GM12878 (cell line): Measurements from ENCODE around the gene ARPC1A. TPM values are rescaled to one million over a fixed set of nuclear protein-coding genes. Genes with fewer than 3 reads are reported as not detected.

Source experiments
- ATAC-seq: fragments of 200-7000 bp; cut with Tn5 transposase; 3 replicates; pipeline ENCODE4 v1.9.1; 2020; ENCODE audit warnings: mild to moderate bottlenecking, moderate library complexity
- BruUV-seq: library from RNA; stranded (reverse); fragments of 400-500 nt; replicated peaks from 2 replicates; lab custom pipeline; 2021; lab: Mats Ljungman, UMichigan
- CTCF ChIA-PET: fragments of 300-600 bp; sonication (Branson Sonifier 250); formaldehyde crosslinking; extraction: SDS; loops from one replicate; lab custom pipeline; 2021; ENCODE audit warnings: inconsistent platforms; lab: Yijun Ruan, JAX
- POLR2A ChIA-PET: fragments of 350-600 bp; formaldehyde crosslinking; extraction: SDS; loops from one replicate; lab custom pipeline; 2021; ENCODE audit warnings: inconsistent platforms; lab: Charles Lee
- RAD21 ChIA-PET: fragments of 300-600 bp; sonication (Branson Sonifier 250); formaldehyde crosslinking; loops from one replicate; lab custom pipeline; 2023; ENCODE audit warnings: antibody characterized with exemption; ENCODE audit not compliant: unreplicated experiment; lab: Charles Lee
- SMC1A ChIA-PET: fragments of 300-600 bp; sonication (Branson Sonifier 250); formaldehyde crosslinking; loops from one replicate; lab custom pipeline; 2023; ENCODE audit not compliant: unreplicated experiment, uncharacterized antibody; lab: Charles Lee
- DNase-seq: peaks from one replicate; pipeline ENCODE4 v3.0.0-alpha.2; 2011; ENCODE audit warnings: low read depth, low spot score
- FAIRE-seq: peaks from 3 replicates; lab custom pipeline; 2011; peaks lifted over from hg19 to GRCh38; lab: Jason Lieb, UNC
- H2AFZ ChIP-seq: 2 replicates; pipeline ENCODE4 v1.6.0; 2011; ENCODE audit warnings: low read depth, low read length, control low read depth; ENCODE audit not compliant: control insufficient read depth
- H3K27ac ChIP-seq: 2 replicates; pipeline ENCODE4 v1.5.1; 2011; ENCODE audit warnings: control low read depth; ENCODE audit not compliant: control insufficient read depth, insufficient read depth
- H3K27me3 ChIP-seq, 2 experiments: replicated peaks in 1 of 2; 2 replicates each; pipeline versions ENCODE4 v1.6.0 to v1.6.1; 2011; ENCODE audit warnings: low read length in 1 of 2; ENCODE audit not compliant: control insufficient read depth in 2 of 2, insufficient read depth in 2 of 2
- H3K36me3 ChIP-seq, 2 experiments: 2 replicates each; pipeline ENCODE4 v1.5.1; 2011; ENCODE audit warnings: low read length in 1 of 2; ENCODE audit not compliant: control insufficient read depth in 2 of 2, insufficient read depth in 2 of 2
- H3K4me1 ChIP-seq: 2 replicates; pipeline ENCODE4 v1.6.1; 2011; ENCODE audit warnings: mild to moderate bottlenecking, low read length, moderate library complexity, mixed read lengths; ENCODE audit not compliant: control insufficient read depth, insufficient read depth
- H3K4me2 ChIP-seq: 2 replicates; pipeline ENCODE4 v1.6.0; 2011; ENCODE audit warnings: control low read depth; ENCODE audit not compliant: control insufficient read depth, insufficient read depth
- H3K4me3 ChIP-seq: fragments of 200-600 bp; sonication (generic); 2 replicates; pipeline ENCODE4 v1.5.1; 2016
- H3K79me2 ChIP-seq: 2 replicates; pipeline ENCODE4 v1.6.0; 2011; ENCODE audit warnings: low read length; ENCODE audit not compliant: control insufficient read depth, insufficient read depth
- H3K9ac ChIP-seq: 2 replicates; pipeline ENCODE4 v1.8.0; 2011; ENCODE audit warnings: low read length, control low read depth, mixed read lengths; ENCODE audit not compliant: control insufficient read depth, insufficient read depth
- H3K9me3 ChIP-seq: replicated peaks from 3 replicates; pipeline ENCODE4 v1.5.1; 2011; ENCODE audit warnings: mild to moderate bottlenecking, low read length; ENCODE audit not compliant: control insufficient read depth, insufficient read depth
- H4K20me1 ChIP-seq: 2 replicates; pipeline ENCODE4 v1.6.0; 2011; ENCODE audit not compliant: control insufficient read depth, insufficient read depth
- BCLAF1 ChIP-seq: fragments of 450-650 bp; IDR thresholded peaks from 2 replicates; pipeline ENCODE4 v1.6.1; 2017; ENCODE audit warnings: antibody characterized with exemption, mild to moderate bottlenecking, moderate library complexity
- HCFC1 ChIP-seq: fragments of 150-350 bp; IDR thresholded peaks from 2 replicates; pipeline ENCODE4 v1.6.1; 2014; ENCODE audit warnings: low read length
- HDAC2 ChIP-seq: fragments of 200-600 bp; sonication (generic); IDR thresholded peaks from 2 replicates; pipeline ENCODE4 v1.6.1; 2017
- JUND ChIP-seq: IDR thresholded peaks from 2 replicates; pipeline ENCODE4 v1.6.1; 2012; ENCODE audit warnings: low read depth, mild to moderate bottlenecking, low read length, improper control_type of control experiment, moderate library complexity
- NR2F1 ChIP-seq: fragments of 450-650 bp; conservative IDR thresholded peaks from 2 replicates; pipeline ENCODE4 v1.6.1; 2017; ENCODE audit warnings: mild to moderate bottlenecking
- POLR2AphosphoS2 ChIP-seq: IDR thresholded peaks from 2 replicates; pipeline ENCODE4 v1.6.1; 2011; ENCODE audit warnings: low read depth, mild to moderate bottlenecking, low read length, improper control_type of control experiment, moderate library complexity
- RCOR1 ChIP-seq: conservative IDR thresholded peaks from 2 replicates; pipeline ENCODE4 v1.6.1; 2012; ENCODE audit warnings: low read depth, low read length, improper control_type of control experiment
- ZNF687 ChIP-seq: fragments of 450-650 bp; IDR thresholded peaks from 2 replicates; pipeline ENCODE4 v1.6.1; 2017; ENCODE audit warnings: mild to moderate bottlenecking, moderate library complexity
- WGBS: methylation state at CpG from one replicate; pipeline ENCODE4 v1.1.6; 2016; ENCODE audit warnings: low lambda C conversion rate; ENCODE audit not compliant: insufficient replicate concordance, insufficient coverage; ENCODE audit errors: missing lambda C conversion rate; 5-methylcytosine and 5-hydroxymethylcytosine counted together
- in situ Hi-C: fragments of 300-500 bp; cut with MboI; formaldehyde crosslinking; loops from 9 replicates; pipeline ENCODE4 v1.14.3; 2018; ENCODE audit warnings: mixed read lengths
- intact Hi-C: fragments of 100-400 bp; cut with micrococcal nuclease; formaldehyde crosslinking; loops from one replicate; pipeline ENCODE4 v1.14.2; 2022; ENCODE audit not compliant: unreplicated experiment
- polyA plus RNA-seq, 11 experiments: library from polyadenylated mRNA; depleted of rRNA in 4 of 11; unstranded in 6 of 11; stranded (reverse) in 5 of 11; fragments of >200 nt; fragmentation: Nextera tagmentation in 4 of 11; fragmentation: Illumina TruSeq in 1 of 11; extraction: Ambion mirVana in 4 of 11; extraction: Trizol in 1 of 11; gene quantifications; 1 replicate in 1 of 11; 2 replicates in 10 of 11; pipeline versions ENCODE4 v1.2.1 to v1.2.3, GENCODE V29; 2011 to 2016; ENCODE audit warnings: inconsistent platforms in 2 of 11, missing spikeins in 2 of 11, low read depth in 1 of 11
- total RNA-seq, 4 experiments: library from RNA; depleted of rRNA in 3 of 4; stranded (reverse); fragments of >200 nt in 3 of 4; fragmentation: Illumina TruSeq in 1 of 4; extraction: Trizol in 1 of 4; gene quantifications; 2 replicates each; pipeline versions ENCODE4 v1.2.1 to v1.2.3, GENCODE V29; 2013 to 2021
- TF ChIP-seq, protein P1 (sequence below): IDR thresholded peaks from 2 replicates; pipeline ENCODE4 v1.6.1; 2011; ENCODE audit warnings: borderline replicate concordance, low read depth, mild to moderate bottlenecking, moderate library complexity, mixed read lengths, low read length; ENCODE audit not compliant: insufficient read depth; ENCODE audit errors: extremely low read length
- TF ChIP-seq, protein P2 (sequence below): IDR thresholded peaks from 2 replicates; pipeline ENCODE4 v1.6.1; 2012; ENCODE audit warnings: low read depth, low read length, improper control_type of control experiment
- TF ChIP-seq, protein P3 (sequence below): fragments of 450-650 bp; formaldehyde crosslinking; IDR thresholded peaks from 2 replicates; pipeline ENCODE4 v1.4.0; 2020; ENCODE audit warnings: mild to moderate bottlenecking, moderate library complexity

Gene ARPC1A
- total and polyA plus RNA-seq, 10 of the 15 experiments (the other 5 are each of a cell fraction or from before 2014, with no cell fraction given), result 42.3 to 152 (median 72.1) TPM

DNA sequence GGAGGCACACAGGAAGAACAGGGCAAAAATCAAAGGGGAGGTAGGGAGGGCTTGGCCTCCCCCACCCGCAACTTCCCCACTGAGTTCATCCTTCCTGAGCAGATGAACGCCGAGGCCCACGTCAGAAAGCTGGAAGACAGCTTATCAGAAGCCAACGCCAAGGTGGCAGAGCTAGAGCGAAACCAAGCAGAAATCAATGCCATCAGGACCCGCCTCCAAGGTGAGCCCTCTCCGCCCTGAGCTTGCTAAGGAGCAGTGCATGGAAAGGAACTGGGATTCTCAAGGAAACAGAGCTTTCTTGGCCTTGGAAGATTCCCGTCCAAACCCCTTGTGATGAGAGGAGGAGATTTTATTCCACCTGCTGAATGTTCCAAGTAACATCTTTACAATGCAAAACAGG, 36.5 kb upstream of the ARPC1A start:
- WGBS, result 54% methylated on average over 9 of the region's 9 CpGs
- intact Hi-C loops, result no loop called here
- POLR2A ChIA-PET, result no interaction called here
- SMC1A ChIA-PET, result no interaction called here
- Histone ChIP-seq H3K4me1 (no peaks in the 10 kb centered on the region), H3K4me2 (no peak overlapping the region), H3K9ac (no peak overlapping the region), H4K20me1 (no peaks in the 10 kb centered on the region), H3K79me2 (no peaks in the 10 kb centered on the region), H3K4me3 (no peak overlapping the region), H3K36me3 (no peaks in the 10 kb centered on the region), H3K27ac (no peak overlapping the region), H3K27me3 (no peaks in the 10 kb centered on the region), H2AFZ (no peak overlapping the region), H3K9me3 (no peaks in the 10 kb centered on the region)
- RAD21 ChIA-PET, result no interaction called here
- no peak for FAIRE-seq
- CTCF ChIA-PET, result interaction anchor here (0.5 kb wide), 1 partner anchor 94 kb away, joined by 3 read pairs; no protein-coding TSS in a partner anchor
- BruUV-seq, result no TSS peak
- DNase-seq, result no peak
- in situ Hi-C loops, result no loop called here
- no peak for ATAC-seq
- TF ChIP-seq ZNF687 (no peak), JUND (no peak), BCLAF1 (no peak), POLR2AphosphoS2 (no peak), HDAC2 (no peak), NR2F1 (no peak), RCOR1 (no peak), HCFC1 (no peak)
- TF ChIP-seq, protein P1, sequence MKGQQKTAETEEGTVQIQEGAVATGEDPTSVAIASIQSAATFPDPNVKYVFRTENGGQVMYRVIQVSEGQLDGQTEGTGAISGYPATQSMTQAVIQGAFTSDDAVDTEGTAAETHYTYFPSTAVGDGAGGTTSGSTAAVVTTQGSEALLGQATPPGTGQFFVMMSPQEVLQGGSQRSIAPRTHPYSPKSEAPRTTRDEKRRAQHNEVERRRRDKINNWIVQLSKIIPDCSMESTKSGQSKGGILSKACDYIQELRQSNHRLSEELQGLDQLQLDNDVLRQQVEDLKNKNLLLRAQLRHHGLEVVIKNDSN, result no peak
- TF ChIP-seq, protein P2, sequence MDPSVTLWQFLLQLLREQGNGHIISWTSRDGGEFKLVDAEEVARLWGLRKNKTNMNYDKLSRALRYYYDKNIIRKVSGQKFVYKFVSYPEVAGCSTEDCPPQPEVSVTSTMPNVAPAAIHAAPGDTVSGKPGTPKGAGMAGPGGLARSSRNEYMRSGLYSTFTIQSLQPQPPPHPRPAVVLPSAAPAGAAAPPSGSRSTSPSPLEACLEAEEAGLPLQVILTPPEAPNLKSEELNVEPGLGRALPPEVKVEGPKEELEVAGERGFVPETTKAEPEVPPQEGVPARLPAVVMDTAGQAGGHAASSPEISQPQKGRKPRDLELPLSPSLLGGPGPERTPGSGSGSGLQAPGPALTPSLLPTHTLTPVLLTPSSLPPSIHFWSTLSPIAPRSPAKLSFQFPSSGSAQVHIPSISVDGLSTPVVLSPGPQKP, result no peak
- TF ChIP-seq, protein P3, sequence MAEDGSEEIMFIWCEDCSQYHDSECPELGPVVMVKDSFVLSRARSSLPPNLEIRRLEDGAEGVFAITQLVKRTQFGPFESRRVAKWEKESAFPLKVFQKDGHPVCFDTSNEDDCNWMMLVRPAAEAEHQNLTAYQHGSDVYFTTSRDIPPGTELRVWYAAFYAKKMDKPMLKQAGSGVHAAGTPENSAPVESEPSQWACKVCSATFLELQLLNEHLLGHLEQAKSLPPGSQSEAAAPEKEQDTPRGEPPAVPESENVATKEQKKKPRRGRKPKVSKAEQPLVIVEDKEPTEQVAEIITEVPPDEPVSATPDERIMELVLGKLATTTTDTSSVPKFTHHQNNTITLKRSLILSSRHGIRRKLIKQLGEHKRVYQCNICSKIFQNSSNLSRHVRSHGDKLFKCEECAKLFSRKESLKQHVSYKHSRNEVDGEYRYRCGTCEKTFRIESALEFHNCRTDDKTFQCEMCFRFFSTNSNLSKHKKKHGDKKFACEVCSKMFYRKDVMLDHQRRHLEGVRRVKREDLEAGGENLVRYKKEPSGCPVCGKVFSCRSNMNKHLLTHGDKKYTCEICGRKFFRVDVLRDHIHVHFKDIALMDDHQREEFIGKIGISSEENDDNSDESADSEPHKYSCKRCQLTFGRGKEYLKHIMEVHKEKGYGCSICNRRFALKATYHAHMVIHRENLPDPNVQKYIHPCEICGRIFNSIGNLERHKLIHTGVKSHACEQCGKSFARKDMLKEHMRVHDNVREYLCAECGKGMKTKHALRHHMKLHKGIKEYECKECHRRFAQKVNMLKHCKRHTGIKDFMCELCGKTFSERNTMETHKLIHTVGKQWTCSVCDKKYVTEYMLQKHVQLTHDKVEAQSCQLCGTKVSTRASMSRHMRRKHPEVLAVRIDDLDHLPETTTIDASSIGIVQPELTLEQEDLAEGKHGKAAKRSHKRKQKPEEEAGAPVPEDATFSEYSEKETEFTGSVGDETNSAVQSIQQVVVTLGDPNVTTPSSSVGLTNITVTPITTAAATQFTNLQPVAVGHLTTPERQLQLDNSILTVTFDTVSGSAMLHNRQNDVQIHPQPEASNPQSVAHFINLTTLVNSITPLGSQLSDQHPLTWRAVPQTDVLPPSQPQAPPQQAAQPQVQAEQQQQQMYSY (CRISPR knock-in tag), result no peak
